ENCODE results near the gene PAOX. TPM values are rescaled to one million over a fixed set of nuclear protein-coding genes. Genes with fewer than 3 reads are reported as not detected.
"Not testable (repeated sequence)": the region's sequence is repeated elsewhere in the genome, so short reads cannot be mapped to it uniquely, and the experiment has no call there.

Gene PAOX
- total RNA-seq, 2 experiments from 2014 or later = 3.0 to 6.2 TPM

DNA sequence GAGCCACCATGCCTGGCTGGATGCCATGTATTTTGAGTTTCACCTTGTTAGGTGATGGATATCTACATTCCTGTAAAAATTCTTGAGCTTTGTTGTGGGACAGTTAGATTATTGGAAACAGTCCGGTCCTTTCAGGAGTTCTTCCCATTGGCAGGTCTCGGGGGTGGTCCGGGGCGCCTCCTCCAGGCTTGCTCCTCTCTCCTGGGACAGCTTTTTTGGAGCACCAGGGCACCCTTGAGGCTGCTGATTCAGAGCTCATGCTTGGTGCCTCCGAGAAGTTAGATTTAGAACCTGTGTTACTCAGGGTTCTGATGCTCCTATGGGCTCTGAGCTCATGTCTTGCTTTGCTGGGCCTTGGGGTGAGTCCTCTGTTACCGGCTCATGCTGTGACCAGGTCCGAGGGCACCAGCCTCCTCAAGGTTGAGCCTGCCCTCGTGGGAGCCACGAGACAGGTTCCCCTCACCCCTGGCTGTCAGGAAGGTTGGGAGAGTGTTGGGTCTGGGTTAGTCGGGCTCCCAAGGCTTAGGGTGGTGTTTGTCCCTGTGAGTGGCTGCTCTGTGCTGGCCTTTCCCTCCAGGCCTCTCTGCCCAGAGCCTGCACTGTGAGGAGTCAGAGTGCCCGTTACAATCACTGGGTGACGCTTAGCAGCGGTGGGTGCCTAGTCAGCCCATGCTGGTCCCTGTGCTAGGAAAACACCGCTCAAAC is 39.4 kb downstream of the PAOX start:
- Mint-ChIP-seq H3K27me3 (peaks cover under 1% of the 10 kb centered on the region), H3K36me3 (ENCODE audit: low read depth) (peaks cover 28% of the 10 kb centered on the region), H3K4me3 (no peak overlapping the region), H3K4me1 (no peaks in the 10 kb centered on the region), H3K27ac (no peak overlapping the region), H3K9me3 (ENCODE audit: low read depth) (peaks cover 2% of the 10 kb centered on the region)
- CTCF ChIA-PET = no interaction called here
- ATAC-seq (no peak), DNase-seq (no peak)
- intact Hi-C loops (cut with DNase I, micrococcal nuclease) = no loop called here
- POLR2A ChIA-PET = no interaction called here

- DNase-seq (no peak), ATAC-seq (no peak)
- intact Hi-C loops (cut with DNase I, micrococcal nuclease) = no loop called here
- Mint-ChIP-seq H3K27me3 (peaks cover 2% of the 10 kb centered on the region), H3K27ac (no peak overlapping the region), H3K36me3 (ENCODE audit: low read depth) (peaks cover 22% of the 10 kb centered on the region), H3K4me3 (no peak overlapping the region), H3K9me3 (ENCODE audit: low read depth) (peaks cover 2% of the 10 kb centered on the region), H3K4me1 (no peaks in the 10 kb centered on the region)
- POLR2A ChIA-PET = no interaction called here
- CTCF ChIA-PET = no interaction called here
Observed at GRCh38 chr10:133419211-133419950, 40.3 kb downstream of the PAOX start.

DNA sequence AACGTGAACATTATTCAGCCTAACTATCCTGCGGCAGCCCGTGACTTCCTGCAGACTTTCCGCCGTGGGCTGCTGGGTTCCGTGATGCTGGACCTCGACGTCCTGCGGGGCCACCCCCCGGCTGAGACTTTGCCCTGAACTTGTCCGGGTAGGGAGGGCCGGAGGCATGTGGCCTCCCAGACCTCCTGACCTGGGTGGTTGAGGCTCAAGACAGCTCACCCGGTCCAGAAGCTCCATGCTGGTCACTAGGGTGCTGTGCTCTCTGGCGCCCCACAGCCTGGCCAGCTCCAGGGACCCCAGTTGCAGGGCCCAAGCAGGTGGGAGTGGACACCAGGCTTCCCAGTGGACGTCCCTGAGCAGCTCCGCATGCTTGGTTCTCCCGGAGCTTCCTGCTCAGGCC is 41.0 kb downstream of the PAOX start:
- H3K9me3 Mint-ChIP-seq (ENCODE audit: low read depth) = peaks cover 2% of the 10 kb centered on the region
- intact Hi-C loops (cut with DNase I, micrococcal nuclease) = no loop called here
- no peak overlapping the region for H3K27ac Mint-ChIP-seq
- H3K36me3 Mint-ChIP-seq (ENCODE audit: low read depth) = peaks cover 17% of the 10 kb centered on the region
- H3K27me3 Mint-ChIP-seq = peaks cover 2% of the 10 kb centered on the region
- ChIA-PET POLR2A (no interaction called here), CTCF (interaction anchor here (0.9 kb wide), 1 partner anchor 17 kb away, joined by 3 read pairs; no protein-coding TSS in a partner anchor)
- no peak for ATAC-seq
- DNase-seq = no peak
- no peak overlapping the region for H3K4me3 Mint-ChIP-seq
- H3K4me1 Mint-ChIP-seq = no peaks in the 10 kb centered on the region

- DNase-seq (no peak), ATAC-seq (no peak)
- H3K27ac Mint-ChIP-seq = no peak overlapping the region
- peaks cover 2% of the 10 kb centered on the region for H3K9me3 Mint-ChIP-seq (ENCODE audit: low read depth)
- CTCF ChIA-PET = interaction anchor here (0.9 kb wide), 1 partner anchor 17 kb away, joined by 3 read pairs; no protein-coding TSS in a partner anchor
- intact Hi-C loops (cut with DNase I, micrococcal nuclease) = no loop called here
- H3K4me3 Mint-ChIP-seq = no peak overlapping the region
- H3K27me3 Mint-ChIP-seq = peaks cover 2% of the 10 kb centered on the region
- H3K36me3 Mint-ChIP-seq (ENCODE audit: low read depth) = peaks cover 12% of the 10 kb centered on the region
- POLR2A ChIA-PET = no interaction called here
- H3K4me1 Mint-ChIP-seq = no peaks in the 10 kb centered on the region
Observed at GRCh38 chr10:133420579-133420978, 41.5 kb downstream of the PAOX start.

DNA sequence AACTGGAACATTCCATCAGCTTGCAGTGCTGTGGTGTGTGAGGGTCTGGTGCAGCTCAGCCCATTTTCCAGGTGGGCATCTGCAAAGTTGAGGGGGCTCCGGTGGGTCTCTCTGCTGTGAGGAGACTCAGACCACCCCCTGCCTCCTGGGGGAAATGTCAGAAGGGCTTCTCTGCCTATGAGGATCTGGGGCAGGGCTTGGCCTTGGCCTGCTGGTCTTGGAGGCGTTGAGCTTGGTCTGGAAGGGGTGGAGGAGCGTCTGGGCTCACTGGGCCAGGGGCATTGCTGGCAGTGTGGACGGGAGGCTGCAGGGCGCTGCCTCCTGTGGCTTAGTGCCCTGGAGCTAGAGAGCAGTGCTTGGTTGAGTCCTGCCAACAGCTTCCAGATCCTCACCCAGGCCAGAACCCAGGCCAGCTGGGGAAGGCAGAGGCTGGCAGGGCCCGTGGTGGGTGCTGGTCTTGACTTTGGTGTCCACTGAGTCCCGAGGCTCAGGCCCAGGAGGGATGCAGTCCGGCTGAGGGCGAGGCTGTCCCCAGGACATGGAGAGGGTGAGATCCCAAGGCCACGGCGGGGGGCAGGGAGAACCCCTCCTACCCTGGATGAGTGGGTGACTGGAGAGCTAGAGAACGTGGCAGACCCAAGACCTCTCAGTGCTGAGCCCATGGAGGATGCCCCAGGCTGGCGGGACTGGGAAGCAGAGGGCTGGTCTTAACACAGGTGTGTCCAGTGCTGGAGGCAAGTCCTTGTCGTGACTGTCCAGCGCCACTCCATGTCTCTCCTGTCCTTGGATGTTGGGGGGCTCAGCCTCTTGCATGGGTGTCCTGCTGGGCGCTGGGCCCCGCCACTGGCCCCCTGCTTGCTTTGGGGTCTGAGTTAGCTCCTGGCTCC is 42.5 kb downstream of the PAOX start:
- CTCF ChIA-PET = interaction anchor here (0.5 kb wide), 1 partner anchor 99 kb away, joined by 3 read pairs; no protein-coding TSS in a partner anchor
- intact Hi-C loops (cut with DNase I, micrococcal nuclease) = no loop called here
- POLR2A ChIA-PET = no interaction called here
- ATAC-seq (no peak), DNase-seq (no peak)
- no peaks in the 10 kb centered on the region for H3K9me3 Mint-ChIP-seq (ENCODE audit: low read depth)
- no peak overlapping the region for H3K27ac Mint-ChIP-seq
- peaks cover 6% of the 10 kb centered on the region for H3K36me3 Mint-ChIP-seq (ENCODE audit: low read depth)
- peaks cover 2% of the 10 kb centered on the region for H3K27me3 Mint-ChIP-seq
- no peaks in the 10 kb centered on the region for H3K4me1 Mint-ChIP-seq
- H3K4me3 Mint-ChIP-seq = no peak overlapping the region

DNA sequence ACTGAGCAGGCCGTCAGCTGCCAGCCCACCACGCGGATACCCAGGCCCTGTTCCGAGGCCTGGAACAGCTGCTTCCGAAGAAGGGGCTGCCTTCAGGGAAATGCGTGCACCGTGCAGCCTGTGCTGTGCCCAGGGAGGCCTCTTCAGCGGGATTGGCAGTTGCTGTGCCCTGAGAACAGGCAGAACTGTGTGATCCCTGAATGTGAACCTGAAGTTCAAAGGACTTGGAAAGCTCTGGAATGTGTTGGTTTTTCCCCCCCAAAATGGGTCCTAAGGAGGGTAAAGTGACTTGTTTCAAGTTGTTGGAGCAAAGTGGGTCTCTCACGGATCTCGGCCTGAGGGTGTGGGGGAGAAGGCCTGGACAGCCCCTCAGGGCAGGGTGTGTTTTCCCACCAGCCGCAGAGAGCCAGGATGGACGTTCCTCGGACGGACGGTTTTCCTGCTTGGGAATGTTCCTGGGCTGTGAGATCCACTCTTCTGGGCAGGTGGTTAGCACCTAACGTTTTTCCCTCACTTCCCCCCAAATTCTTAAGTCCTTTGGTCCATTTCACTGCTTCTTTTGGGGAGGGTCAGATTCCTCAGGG is 43.3 kb downstream of the PAOX start:
- DNase-seq (no peak), ATAC-seq (no peak)
- H3K27me3 Mint-ChIP-seq = peaks cover 2% of the 10 kb centered on the region
- no peak overlapping the region for H3K4me3 Mint-ChIP-seq
- no peak overlapping the region for H3K27ac Mint-ChIP-seq
- intact Hi-C loops (cut with DNase I, micrococcal nuclease) = no loop called here
- no peaks in the 10 kb centered on the region for H3K9me3 Mint-ChIP-seq (ENCODE audit: low read depth)
- ChIA-PET POLR2A (no interaction called here), CTCF (no interaction called here)
- no peaks in the 10 kb centered on the region for H3K4me1 Mint-ChIP-seq
- peaks cover 6% of the 10 kb centered on the region for H3K36me3 Mint-ChIP-seq (ENCODE audit: low read depth)

DNA sequence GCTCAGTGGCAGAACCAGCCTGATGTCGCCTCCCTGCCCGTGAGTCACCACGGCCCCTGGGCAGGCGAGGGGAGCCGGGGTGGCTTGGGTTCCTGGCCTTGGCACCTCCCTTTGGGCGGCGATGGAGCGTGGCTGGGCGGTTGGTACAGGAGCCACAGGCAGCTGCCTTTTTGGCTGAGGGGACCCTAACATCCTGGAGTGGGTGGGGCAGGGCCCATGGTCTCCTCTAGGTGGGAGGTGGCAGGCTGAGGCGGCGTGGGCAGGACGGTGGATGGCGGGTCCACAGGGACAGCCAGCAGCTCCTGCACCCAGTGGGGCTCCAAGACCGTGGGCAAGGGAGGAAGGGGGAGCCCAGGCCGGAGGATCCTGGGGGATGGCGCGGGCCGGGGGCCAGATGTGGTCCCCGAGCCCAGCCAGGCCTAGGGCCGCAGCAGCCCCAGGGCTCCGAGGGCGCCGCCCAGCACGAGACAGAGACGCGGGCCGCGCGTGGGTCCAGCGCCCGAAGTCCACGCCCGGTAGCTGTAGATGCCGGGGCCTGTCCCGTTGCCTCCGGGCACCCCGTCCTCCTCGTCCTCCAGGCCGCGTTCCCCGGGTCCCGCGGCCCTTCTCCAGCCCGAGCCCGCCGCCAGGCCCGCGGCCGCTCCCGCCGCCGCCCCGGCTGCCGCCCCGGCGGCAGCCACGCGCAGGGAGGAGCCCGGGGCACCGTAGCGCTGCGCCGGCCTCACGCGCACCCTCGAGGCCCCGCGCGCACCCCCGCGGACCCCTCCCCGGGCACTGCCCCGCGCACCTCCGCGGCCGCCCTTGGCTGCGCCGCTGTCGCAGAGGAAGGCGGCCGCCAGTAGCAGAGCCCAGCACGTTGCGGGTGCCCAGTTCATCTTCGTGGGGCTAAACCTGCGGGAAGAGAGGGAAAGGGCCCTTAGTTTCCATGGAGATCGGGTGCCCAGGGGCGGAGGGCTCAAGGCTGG is 44.0 kb downstream of the PAOX start:
- Mint-ChIP-seq H3K9me3 (ENCODE audit: low read depth) (no peaks in the 10 kb centered on the region), H3K27me3 (peaks cover 2% of the 10 kb centered on the region), H3K4me3 (no peak overlapping the region), H3K27ac (no peak overlapping the region), H3K4me1 (no peaks in the 10 kb centered on the region), H3K36me3 (ENCODE audit: low read depth) (peaks cover 6% of the 10 kb centered on the region)
- ATAC-seq = peak; percentile 43
- ChIA-PET POLR2A (no interaction called here), CTCF (no interaction called here)
- DNase-seq = no peak
- intact Hi-C loops (cut with DNase I, micrococcal nuclease) = no loop called here

DNA sequence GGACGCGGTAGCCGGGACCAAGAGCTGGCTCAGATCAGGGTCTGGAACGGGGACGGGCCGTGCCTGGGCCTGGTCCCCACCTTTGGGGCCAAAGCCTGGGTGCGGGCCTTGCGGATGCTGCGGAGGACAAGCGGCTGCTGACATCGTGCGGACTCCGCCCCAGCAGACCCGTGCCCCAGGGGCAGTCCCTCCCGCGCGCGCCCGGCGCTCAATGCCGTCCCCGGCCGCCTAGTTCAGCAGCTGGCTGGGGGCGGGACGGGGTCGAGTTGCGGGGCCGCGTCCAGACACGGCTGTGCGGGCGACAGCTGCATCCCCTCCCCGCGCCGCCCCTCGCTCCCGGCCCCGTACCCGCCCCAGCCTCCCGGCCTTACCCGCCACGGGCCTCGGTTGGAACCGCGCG is 45.0 kb downstream of the PAOX start:
- H3K36me3 Mint-ChIP-seq (ENCODE audit: low read depth); H3K9me3 Mint-ChIP-seq (ENCODE audit: low read depth); H3K27ac Mint-ChIP-seq; DNase-seq; intact Hi-C loops (cut with DNase I, micrococcal nuclease); CTCF ChIA-PET; H3K4me1 Mint-ChIP-seq; ATAC-seq; POLR2A ChIA-PET; H3K4me3 Mint-ChIP-seq; H3K27me3 Mint-ChIP-seq: not testable (repeated sequence)

- H3K4me3 Mint-ChIP-seq; DNase-seq; intact Hi-C loops (cut with DNase I, micrococcal nuclease); ATAC-seq; CTCF ChIA-PET; H3K4me1 Mint-ChIP-seq; H3K27me3 Mint-ChIP-seq; H3K36me3 Mint-ChIP-seq (ENCODE audit: low read depth); POLR2A ChIA-PET; H3K9me3 Mint-ChIP-seq (ENCODE audit: low read depth); H3K27ac Mint-ChIP-seq: not testable (repeated sequence)
Observed at GRCh38 chr10:133424601-133425000, 45.5 kb downstream of the PAOX start, which contains the start of gene SPRN. Gene SPRN, minus strand, starts transcription at chr10:133424625. Its CDS starts 944 bp downstream, at chr10:133423681.

- CTCF ChIA-PET = not testable (repeated sequence)
Observed at GRCh38 chr10:133429571-133429970, 50.5 kb downstream of the PAOX start.

More at GRCh38 chr10:133429571-133429970, 50.5 kb downstream of the PAOX start:
- ATAC-seq; H3K4me1 Mint-ChIP-seq; H3K4me3 Mint-ChIP-seq; DNase-seq; H3K27ac Mint-ChIP-seq; H3K27me3 Mint-ChIP-seq; POLR2A ChIA-PET; H3K9me3 Mint-ChIP-seq (ENCODE audit: low read depth); H3K36me3 Mint-ChIP-seq (ENCODE audit: low read depth): not testable (repeated sequence)
- intact Hi-C loops (cut with DNase I, micrococcal nuclease) = loop anchor here (2.0 to 5.0 kb wide), 2 partner anchors 143 kb away; no protein-coding TSS in a partner anchor
